ENCODE data around the gene ZDHHC1.

ZDHHC1 gene, protein sequence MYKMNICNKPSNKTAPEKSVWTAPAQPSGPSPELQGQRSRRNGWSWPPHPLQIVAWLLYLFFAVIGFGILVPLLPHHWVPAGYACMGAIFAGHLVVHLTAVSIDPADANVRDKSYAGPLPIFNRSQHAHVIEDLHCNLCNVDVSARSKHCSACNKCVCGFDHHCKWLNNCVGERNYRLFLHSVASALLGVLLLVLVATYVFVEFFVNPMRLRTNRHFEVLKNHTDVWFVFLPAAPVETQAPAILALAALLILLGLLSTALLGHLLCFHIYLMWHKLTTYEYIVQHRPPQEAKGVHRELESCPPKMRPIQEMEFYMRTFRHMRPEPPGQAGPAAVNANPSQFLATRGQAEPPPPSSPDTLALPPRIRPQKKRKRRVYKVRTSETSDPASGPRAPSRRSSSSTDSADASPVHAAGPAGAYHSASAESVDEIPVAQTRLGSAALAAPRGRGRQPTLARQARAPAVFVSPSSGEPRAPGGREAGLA

GRCh38 chr16:67415872-67416793 lies at the start of gene ZDHHC1:
Gene ZDHHC1, minus strand, starts transcription at chr16:67416477. Its CDS starts 8,702 bp downstream, at chr16:67407775.
- DNase-seq = no peak

DNA sequence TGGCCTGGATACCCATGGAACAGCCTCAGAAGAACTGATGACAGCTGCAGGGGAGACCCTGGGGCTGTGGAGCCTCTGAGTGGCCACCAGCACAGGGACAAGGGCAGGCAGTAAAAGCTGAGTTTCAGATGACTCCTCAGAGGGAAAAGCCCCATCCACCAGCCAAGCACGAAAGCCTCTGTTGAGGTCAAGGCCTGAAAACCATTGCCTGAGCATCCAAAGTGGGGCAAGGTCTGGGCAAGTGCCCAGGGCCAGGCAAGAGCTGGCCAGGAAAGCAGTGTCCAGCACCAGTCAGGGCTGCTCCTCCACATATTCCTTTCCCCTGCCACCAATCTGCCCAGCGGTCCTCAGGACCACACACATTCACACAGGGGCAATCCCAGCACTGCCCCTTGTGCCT lies 48.3 kb upstream of the ZDHHC1 start:
- DNase-seq = no peak

- DNase-seq = no peak
Measured at GRCh38 chr16:67463691-67464090, 47.4 kb upstream of the ZDHHC1 start.

DNA sequence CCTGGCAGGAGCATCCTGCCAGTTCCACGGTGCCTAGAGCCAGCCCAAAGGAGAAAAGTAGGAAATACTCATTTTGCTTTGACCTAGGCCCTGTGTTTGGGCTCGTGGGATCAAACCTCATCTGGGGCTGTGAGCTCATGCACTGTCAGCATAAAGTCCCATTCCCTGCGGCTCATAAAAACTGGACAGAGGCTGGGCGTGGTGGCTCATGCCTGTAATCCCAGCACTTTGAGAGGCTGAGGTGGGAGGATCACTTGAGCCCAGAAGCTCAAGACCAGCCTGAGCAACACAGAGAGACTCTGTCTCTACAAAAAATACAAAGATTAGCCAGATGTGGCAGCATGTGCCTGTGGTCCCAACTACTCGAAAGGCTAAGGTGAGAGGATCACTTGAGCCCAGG lies 46.8 kb upstream of the ZDHHC1 start:
- no peak for DNase-seq

DNA sequence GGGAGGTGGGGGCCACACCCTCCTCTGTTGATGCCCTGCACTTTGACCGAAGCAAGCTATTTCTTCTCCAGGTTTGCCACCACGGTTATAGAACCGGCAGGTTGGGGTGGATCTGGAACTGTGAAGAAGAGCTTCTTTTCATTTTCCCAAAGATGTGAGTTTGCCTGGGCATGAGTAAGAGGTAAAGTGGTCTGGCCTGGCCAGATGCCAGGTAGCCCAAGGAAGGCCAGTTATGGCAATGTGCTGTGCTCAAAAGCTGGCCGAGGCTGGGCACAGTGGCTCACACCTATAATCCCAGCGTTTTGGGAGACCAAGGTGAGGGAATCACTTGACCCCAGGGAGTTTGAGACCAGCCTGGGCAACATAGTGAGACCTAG lies 46.0 kb upstream of the ZDHHC1 start:
- no peak for DNase-seq

- DNase-seq = no peak
Measured at GRCh38 chr16:67461600-67462278, 45.5 kb upstream of the ZDHHC1 start.

DNA sequence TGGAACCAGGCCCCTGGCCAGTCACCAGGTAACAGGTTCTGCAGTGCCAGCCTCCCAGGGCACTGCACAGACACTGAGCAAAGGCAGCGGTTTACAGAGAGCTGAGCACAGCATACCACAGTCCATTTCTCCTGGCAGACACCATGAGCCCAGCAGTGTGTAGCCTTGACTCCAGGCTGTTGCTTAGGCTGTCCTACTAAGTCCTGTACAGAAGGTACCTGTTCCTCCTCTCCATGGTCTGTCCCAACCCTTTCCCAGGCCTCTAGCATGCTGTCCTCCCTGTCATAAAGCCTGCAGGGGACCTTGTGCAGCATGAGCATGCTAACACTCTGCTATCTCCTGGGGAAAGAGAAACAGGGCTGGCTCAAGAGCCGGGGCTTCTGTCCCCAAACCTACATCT lies 44.7 kb upstream of the ZDHHC1 start:
- DNase-seq = no peak

DNA sequence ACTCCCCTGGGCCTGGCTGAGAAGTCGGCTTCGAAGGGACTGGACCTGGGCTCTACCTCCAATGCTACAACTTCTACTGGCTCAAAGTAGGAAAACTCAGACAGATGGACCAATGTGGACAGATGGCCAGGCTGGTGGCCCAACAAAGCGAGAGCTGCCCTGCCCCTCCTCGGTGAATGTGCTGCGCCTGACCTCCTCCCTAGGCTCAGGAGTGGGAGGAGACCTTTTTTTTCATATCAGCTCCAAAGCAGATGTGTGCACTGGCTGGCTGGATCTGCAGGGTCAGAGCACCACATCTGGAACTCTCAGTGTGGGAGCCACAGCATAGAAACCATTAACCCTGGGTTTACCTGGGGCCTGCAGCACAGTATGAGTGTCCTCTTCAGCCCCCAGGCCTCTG lies 43.9 kb upstream of the ZDHHC1 start:
- no peak for DNase-seq

- DNase-seq = no peak
Measured at GRCh38 chr16:67459861-67460150, 43.5 kb upstream of the ZDHHC1 start.

GRCh38 chr16:67459066-67459860 lies 43.0 kb upstream of the ZDHHC1 start:
- no peak for DNase-seq

- no peak for DNase-seq
Measured at GRCh38 chr16:67458121-67458641, 41.9 kb upstream of the ZDHHC1 start.

GRCh38 chr16:67457611-67458010 lies 41.3 kb upstream of the ZDHHC1 start:
- no peak for DNase-seq

DNA sequence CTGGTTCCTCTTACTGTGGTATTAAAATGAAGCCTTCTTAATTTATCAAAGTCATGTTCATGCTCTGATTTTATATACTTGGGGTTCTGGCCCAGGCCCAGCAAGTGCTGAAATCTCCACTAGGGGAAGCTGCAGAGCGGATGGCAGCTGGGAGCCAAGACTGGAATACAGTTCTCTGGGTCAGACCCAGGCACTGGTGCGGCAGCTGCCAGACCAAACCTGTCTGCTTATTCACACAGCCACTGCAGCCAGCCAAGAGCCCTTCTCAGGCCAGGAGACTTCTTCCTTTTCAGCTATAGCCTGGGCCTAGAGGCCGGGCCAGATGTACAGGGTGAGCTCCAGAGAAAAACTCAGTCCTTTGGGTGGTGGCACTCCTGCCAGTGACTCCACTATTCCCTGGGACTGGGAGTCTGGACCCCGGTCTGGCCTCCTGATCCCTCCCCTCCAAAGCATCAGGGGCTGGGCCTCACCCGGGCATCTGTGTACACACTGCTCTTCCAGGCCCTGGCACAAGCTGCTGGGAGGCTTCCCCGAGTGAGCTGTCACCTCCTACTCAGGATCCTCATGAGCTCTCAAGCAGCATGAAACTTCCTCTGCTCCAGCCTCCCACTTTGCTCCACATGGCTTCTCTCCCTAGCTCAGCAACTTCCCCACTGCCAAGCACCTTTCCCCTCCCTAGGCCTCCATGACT lies 40.3 kb upstream of the ZDHHC1 start:
- DNase-seq = no peak

- DNase-seq = no peak
Measured at GRCh38 chr16:67454852-67455251, 38.6 kb upstream of the ZDHHC1 start.

- no peak for DNase-seq
Measured at GRCh38 chr16:67454104-67454503, 37.8 kb upstream of the ZDHHC1 start.

DNA sequence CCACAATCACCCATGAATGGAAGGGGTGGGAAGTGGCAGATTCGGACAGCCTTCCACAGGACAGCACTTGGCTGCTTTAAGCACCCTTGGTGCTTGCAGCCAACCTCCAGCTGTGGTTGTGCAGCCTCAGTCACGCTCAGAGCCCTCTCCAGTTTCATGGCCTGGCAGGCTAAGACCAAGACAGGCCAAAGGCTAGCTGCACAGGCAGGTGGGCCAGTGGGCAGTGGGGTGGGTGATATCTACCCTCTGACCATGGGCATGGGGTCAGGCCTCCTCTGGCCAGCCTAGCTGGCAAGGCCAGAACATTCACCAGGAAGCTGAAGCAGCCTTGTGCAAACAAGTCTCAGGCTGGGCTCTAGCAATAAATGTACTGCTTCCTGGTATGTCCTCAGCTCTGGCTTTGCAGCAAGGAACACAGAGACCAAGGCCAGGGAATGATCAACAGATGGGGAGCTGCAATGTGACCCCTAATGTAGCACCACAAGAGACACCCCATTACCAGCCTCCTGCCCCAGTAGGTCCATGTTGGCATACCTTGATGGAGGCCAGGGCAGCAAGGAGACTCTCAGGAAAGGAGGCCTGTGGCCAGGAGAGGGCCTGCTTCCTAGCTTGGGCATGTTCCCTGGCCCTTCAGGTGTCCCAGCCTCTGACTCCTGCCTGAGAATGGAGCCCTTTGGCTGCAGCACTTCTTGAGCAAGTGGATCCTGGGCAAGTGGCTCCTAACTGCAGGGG lies 35.6 kb upstream of the ZDHHC1 start:
- no peak for DNase-seq

GRCh38 chr16:67451061-67451703 lies 34.9 kb upstream of the ZDHHC1 start:
- DNase-seq = no peak

DNA sequence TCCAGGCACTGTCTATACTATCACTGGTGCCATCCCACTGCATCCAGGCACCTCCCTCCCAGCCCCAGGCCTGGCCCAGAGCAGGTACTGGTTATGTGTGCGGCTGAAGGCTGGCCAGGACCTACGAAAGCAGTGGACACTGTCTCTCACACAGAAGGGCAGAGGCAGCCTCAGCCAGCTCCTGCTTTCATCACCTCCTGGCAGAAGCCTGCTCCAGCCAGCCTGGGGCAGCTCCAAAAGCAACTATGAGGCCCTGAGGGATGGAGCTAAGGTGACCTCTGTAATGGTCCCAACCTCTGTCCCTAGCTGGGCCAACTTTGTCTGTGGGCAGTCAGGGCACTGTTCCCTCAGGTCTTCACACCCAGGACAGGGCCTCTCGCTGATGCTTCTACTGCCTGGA lies 33.5 kb upstream of the ZDHHC1 start:
- no peak for DNase-seq

DNA sequence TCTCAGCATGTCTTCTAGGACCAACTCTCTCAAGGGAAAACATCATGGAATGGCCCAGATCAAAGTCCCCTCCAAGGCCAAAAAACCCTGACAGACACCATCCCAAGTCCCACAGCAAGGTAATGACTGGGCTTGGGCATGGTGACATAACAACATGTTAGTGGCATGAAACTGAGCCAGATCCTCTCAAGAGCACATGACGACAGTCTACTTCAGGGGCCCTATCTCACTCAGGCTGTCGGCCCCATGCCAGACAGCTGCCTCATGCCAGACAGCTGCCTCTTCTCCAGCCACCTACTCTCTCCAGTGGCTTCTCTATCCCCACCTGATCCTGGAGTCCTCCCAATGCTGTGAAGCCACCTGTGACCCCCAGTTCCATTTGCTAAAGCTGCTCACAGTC lies 33.1 kb upstream of the ZDHHC1 start:
- DNase-seq = no peak

DNA sequence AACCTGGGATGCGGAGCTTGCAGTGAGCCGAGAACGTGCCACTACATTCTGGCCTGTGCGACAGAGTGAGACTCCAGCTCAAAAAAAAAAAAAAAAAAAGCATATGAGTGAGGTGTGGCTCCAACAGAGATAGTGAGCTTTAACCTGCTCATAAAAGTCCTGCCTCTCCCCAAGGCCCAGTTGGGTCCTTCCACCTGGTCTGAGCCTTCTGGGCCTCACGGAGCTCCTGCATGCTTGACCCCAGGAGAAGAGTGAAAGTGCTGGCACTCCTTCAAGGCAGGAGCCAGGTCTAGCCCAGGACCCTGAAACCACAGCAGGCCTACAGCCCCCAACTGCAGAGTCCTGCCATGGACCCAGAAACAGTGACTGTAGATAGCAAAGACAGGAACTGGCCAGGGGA lies 32.3 kb upstream of the ZDHHC1 start:
- DNase-seq = no peak

Measured in CD4-positive, alpha-beta T cell treated with Interleukin-4 for 4 hours (primary cell).